Coronary artery (tissue), 2 donors: ENCODE results near the gene MICAL3.
"Not testable (repeated sequence)": the region's sequence is repeated elsewhere in the genome, so short reads cannot be mapped to it uniquely, and the experiment has no call there.

Experiments
- DNase-seq: peaks from one replicate; pipeline ENCODE4 v3.0.0-alpha.2; 2017; ENCODE audit warnings: low spot score
- H3K27ac ChIP-seq, 2 donors: fragments of 200-600 bp; sonication (generic); one replicate each; pipeline ENCODE4 v1.5.1; 2016 to 2019
- H3K4me3 ChIP-seq: fragments of 200-600 bp; sonication (generic); 2 replicates; pipeline ENCODE4 v1.5.1; 2016; ENCODE audit warnings: mild to moderate bottlenecking, moderate library complexity
- TF ChIP-seq, protein P1 (sequence below): fragments of 200-600 bp; sonication (generic); IDR thresholded peaks from one replicate; pipeline ENCODE4 v1.5.1; 2019; ENCODE audit warnings: antibody characterized with exemption

MICAL3 gene

DNA sequence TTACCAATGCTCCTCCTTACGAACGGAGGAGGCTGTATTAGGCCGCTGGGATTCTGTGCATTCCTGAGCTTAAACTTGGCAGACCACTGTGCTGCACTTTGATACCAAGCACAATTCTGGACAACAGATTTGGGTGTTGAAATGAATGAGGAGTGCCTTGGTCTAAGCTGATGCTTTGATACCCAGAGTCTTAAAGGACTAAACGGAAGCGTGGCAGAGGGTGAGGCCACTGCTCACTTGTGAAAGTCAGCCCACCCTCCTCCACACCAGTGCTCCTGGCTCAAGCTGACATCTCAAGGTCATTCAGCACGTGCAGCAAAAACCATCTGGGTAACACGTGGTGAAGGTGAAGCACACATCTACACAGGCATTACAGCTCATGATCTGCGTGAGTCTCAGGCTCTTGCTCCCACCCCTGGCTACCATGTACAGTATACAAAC lies 85.9 kb downstream of the MICAL3 start:
- TF ChIP-seq, protein P1, sequence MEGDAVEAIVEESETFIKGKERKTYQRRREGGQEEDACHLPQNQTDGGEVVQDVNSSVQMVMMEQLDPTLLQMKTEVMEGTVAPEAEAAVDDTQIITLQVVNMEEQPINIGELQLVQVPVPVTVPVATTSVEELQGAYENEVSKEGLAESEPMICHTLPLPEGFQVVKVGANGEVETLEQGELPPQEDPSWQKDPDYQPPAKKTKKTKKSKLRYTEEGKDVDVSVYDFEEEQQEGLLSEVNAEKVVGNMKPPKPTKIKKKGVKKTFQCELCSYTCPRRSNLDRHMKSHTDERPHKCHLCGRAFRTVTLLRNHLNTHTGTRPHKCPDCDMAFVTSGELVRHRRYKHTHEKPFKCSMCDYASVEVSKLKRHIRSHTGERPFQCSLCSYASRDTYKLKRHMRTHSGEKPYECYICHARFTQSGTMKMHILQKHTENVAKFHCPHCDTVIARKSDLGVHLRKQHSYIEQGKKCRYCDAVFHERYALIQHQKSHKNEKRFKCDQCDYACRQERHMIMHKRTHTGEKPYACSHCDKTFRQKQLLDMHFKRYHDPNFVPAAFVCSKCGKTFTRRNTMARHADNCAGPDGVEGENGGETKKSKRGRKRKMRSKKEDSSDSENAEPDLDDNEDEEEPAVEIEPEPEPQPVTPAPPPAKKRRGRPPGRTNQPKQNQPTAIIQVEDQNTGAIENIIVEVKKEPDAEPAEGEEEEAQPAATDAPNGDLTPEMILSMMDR, result no peak

DNA sequence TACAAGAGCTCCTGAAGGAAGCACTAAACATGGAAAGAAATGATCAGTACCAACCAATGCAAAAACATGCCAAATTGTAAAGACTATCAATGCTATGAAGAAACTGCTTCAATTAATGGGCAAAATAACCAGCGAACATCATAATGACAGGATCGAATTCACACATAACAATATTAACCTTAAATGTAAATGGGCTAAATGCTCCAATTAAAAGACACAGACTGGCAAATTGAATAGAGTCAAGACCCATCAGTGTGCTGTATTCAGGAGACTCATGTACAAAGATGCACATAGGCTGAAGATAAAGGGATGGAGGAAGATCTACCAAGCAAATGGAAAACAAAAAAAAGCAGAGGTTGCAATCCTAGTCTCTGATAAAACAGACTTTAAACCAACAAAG lies 91.9 kb downstream of the MICAL3 start:
- H3K4me3 ChIP-seq, H3K27ac ChIP-seq, DNase-seq: not testable (repeated sequence)

More for the DNA sequence above, 85.9 kb downstream of the MICAL3 start:
- Histone ChIP-seq H3K27ac (peak overlapping the region in 1 of 2 donors; percentile 30), H3K4me3 (no peak overlapping the region)
- no peak for DNase-seq

DNA sequence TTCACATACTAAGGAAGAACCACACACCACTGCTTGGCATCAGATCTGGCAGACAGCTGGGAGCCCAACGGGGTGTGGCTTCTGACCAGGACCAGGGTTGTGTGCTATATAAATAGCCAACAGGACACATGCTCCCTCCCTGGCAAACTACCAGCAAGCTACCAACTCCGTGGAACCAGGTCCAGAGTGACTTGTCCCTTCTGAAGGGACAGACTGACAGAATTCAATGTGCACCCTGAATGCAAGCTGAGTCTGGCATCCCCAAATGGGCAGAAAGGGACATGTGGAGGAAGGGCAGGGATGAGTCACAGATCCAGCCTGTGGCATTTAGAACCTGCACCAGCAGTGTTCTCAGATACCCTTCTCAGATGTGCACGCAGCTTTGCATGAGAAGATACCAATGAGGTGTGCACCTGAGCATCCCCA lies 92.9 kb downstream of the MICAL3 start:
- TF ChIP-seq, protein P1, result no peak
- DNase-seq, result no peak
- Histone ChIP-seq H3K27ac (no peak overlapping the region), H3K4me3 (no peak overlapping the region)

DNA sequence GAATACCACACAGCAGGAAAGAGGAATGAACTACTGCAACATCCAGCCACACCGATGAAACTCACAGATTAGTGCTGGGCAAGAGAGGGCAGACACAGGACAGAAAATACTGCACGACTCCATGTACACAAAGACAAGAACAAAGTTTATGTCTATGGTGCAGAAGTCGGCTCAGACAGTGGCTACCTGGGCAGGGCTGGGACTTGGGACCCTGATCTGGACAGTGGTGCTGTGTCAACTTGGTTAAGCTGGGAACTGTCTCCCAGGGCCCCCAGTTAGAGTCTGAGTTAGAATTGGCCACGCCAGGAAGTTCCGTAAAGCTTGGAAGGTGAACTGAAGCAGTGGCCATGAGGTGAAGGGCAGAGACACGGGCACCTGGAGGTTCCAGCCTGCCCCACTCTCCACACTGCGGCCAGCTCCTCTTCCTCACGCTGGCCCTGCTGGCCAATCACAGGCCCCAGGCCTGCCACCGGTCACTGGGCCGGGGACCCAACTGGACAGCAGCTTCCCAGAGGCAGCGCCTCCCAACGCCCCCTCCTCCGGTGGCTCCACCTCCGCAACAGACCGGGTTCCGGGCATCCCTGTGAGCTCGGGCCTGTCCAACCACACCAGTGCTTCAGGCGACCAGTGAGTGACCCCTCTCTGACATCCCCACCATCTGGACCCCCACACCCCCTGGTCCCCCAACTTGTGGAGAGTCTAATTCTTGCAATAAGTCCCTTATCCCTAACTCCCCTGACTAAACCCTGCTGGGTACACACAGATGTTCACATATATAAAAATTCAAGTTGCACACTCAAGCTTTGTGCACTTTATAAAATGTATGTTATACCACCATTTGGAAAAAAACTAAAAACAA lies 93.7 kb downstream of the MICAL3 start:
- DNase-seq, result no peak
- TF ChIP-seq, protein P1, result no peak
- H3K27ac ChIP-seq, result no peak overlapping the region
- H3K4me3 ChIP-seq, result no peak overlapping the region

DNA sequence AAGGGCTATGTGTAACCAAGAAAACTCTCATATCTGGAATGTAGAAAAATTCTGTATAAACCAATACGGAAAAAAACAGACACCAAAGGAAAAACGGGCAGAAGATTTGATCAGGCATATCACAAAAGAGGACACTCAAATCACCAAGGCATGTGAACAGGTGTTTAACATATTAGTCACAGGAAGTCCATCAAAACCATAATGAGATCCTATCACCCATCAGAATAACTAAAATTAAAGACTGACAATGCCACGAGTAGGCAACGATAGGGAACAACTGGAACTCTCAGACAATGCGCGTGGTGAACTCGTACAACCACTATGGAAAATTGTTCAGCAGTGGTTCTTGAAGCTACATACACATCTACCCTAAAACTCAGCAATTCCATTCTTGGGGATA lies 94.5 kb downstream of the MICAL3 start:
- Histone ChIP-seq H3K4me3 (no peak overlapping the region), H3K27ac (no peak overlapping the region)
- TF ChIP-seq, protein P1, result no peak
- DNase-seq, result no peak

DNA sequence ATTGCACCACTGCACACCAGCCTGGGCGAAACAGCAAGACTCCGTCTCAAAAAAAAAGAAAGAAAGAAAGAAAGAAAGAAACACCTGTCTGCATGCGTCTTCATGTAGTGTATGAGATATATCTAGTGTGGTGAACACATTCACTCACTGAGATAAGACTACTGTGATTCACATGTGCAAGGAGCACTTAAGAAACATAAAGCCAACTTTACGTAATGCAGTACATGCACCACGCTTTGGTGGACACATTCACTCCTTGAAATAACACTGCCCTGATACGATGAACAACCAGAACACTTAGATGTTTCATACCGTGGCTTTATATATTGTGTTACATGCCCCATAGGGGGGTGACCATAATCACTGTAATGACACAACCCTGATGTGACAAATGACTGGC lies 96.0 kb downstream of the MICAL3 start:
- H3K27ac ChIP-seq, result no peak overlapping the region
- no peak overlapping the region for H3K4me3 ChIP-seq
- DNase-seq, result no peak
- TF ChIP-seq, protein P1, result no peak

DNA sequence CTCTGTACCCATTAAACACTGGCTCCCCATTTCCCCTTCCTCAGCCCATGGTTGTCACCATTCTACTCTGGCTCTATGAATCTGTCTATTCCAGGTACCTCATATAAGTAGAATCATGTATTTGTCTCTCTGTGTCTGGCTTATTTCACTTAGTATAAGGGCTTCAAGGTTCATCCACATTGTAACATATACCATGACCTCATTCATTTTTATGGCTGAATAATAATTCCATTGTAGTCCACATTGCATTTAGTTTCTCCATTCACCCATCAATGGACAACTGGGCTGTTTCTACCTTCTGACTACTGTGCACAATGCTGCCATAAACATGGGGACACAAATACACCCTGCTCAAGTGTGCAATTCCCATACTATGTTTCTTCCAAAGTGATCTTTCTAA lies 97.3 kb downstream of the MICAL3 start:
- TF ChIP-seq, protein P1, result no peak
- no peak overlapping the region for H3K27ac ChIP-seq
- DNase-seq, result no peak
- H3K4me3 ChIP-seq, result no peak overlapping the region
